LNCaP clone FGC (cell line): Measurements from ENCODE around the gene TSPO2.

Source experiments
- DNase-seq: peaks from one replicate; pipeline ENCODE4 v3.0.0-alpha.2; 2011; ENCODE audit warnings: low read depth
- H3K4me3 ChIP-seq: 2 replicates; pipeline ENCODE4 v1.5.1; 2011; ENCODE audit warnings: mild to moderate bottlenecking, low read depth, low read length, control low read depth
- CTCF ChIP-seq: IDR thresholded peaks from 2 replicates; pipeline ENCODE4 v1.5.1; 2012; ENCODE audit warnings: mild to moderate bottlenecking; ENCODE audit not compliant: control insufficient read depth, insufficient read depth; ENCODE audit errors: extremely low read depth

The TSPO2 gene

GRCh38 chr6:41093729-41094128, 51.5 kb downstream of the TSPO2 start:
- H3K4me3 ChIP-seq, result no peak overlapping the region
- DNase-seq, result no peak
- TF ChIP-seq CTCF, result no peak
